ENCODE data around the gene RNF169.

The RNF169 gene

DNA sequence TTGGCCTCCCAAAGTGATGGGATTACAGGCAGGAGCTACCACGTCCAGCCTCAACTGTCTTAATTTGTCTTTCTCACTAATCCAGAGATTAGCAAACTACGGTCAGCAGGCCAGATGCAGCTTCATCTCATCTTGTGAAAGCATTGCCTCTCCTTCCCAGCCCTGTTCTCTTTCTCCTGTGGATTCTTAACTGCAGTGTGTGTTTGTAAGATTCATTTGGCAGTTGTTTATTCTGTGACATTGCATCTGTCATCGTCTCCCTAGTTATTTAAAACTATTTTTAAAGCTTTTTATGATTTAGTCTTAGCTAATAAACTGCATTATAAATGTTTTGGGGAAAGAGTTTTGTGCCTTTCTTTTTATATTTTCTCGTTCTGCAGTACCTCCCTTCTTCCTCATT lies 29.2 kb downstream of the RNF169 start:
- Histone ChIP-seq H3K9me3 (replicated peaks; ENCODE audit: insufficient read depth, low read length) (no peaks in the 10 kb centered on the region), H2AFZ (ENCODE audit: low read length) (no peak overlapping the region), H4K20me1 (ENCODE audit: insufficient read depth, low read length) (no peaks in the 10 kb centered on the region), H3K27ac (ENCODE audit: low read length) (no peak overlapping the region), H3F3A (ENCODE audit: insufficient read depth, low read length) (peaks cover 5% of the 10 kb centered on the region; the same call in 1 of the 2 replicates), H3K79me2 (ENCODE audit: low read length) (peaks cover 79% of the 10 kb centered on the region), H3K9me2 (replicated peaks; ENCODE audit: insufficient read depth, low read length) (no peaks in the 10 kb centered on the region), H3K9ac (ENCODE audit: low read length) (no peak overlapping the region), H3K27me3 (replicated peaks; ENCODE audit: insufficient read depth, low read length) (no peaks in the 10 kb centered on the region), H3K4me1 (ENCODE audit: low read length) (peaks cover 10% of the 10 kb centered on the region), H3K4me3 (ENCODE audit: low read length) (no peak overlapping the region), H3K36me3 (replicated peaks; ENCODE audit: insufficient read depth, low read length) (no peaks in the 10 kb centered on the region), H3K4me2 (ENCODE audit: low read depth, low read length) (no peak overlapping the region)
- TF ChIP-seq EZH2phosphoT487 (IDR thresholded peaks at IDR 0.05; ENCODE audit: low read length) (no peak), CTCF (IDR thresholded peaks at IDR 0.05; ENCODE audit: low read length) (no peak), EZH2 (optimal IDR thresholded peaks at IDR 0.05; ENCODE audit: low read depth, low read length) (no peak)
- DNase-seq, result no peak

DNA sequence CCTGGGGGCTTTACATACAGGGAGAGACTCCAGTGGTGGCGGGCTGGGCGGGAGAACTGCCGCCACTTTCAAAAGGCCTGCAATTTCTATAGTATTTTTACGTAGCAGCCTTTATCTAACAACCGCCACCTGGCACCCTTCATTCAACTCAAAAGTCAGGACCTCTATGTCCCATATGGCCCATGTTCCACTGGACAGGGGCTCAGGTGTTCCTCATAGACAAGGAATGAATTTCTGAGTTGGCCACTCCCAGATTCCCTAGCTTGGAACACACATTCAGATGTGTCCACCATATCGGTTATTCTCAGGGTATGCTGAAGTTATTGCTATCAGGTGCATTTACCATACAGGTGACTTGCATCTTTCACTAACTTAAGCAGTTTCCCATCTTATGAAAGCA lies 29.9 kb downstream of the RNF169 start:
- Histone ChIP-seq H3K9me3 (replicated peaks; ENCODE audit: insufficient read depth, low read length) (no peaks in the 10 kb centered on the region), H3K9ac (ENCODE audit: low read length) (no peak overlapping the region), H3K9me2 (replicated peaks; ENCODE audit: insufficient read depth, low read length) (no peaks in the 10 kb centered on the region), H3K4me3 (ENCODE audit: low read length) (no peak overlapping the region), H3K27me3 (replicated peaks; ENCODE audit: insufficient read depth, low read length) (no peaks in the 10 kb centered on the region), H4K20me1 (ENCODE audit: insufficient read depth, low read length) (no peaks in the 10 kb centered on the region), H3K36me3 (replicated peaks; ENCODE audit: insufficient read depth, low read length) (no peaks in the 10 kb centered on the region), H3K4me1 (ENCODE audit: low read length) (peaks cover 17% of the 10 kb centered on the region), H3K4me2 (ENCODE audit: low read depth, low read length) (no peak overlapping the region), H3F3A (ENCODE audit: insufficient read depth, low read length) (peaks cover 11% of the 10 kb centered on the region), H3K27ac (ENCODE audit: low read length) (no peak overlapping the region), H3K79me2 (ENCODE audit: low read length) (peaks cover 79% of the 10 kb centered on the region), H2AFZ (ENCODE audit: low read length) (no peak overlapping the region)
- DNase-seq, result no peak
- TF ChIP-seq EZH2phosphoT487 (IDR thresholded peaks at IDR 0.05; ENCODE audit: low read length), result no peak
- no peak for TF ChIP-seq CTCF (IDR thresholded peaks at IDR 0.05; ENCODE audit: low read length)
- TF ChIP-seq EZH2 (optimal IDR thresholded peaks at IDR 0.05; ENCODE audit: low read depth, low read length), result no peak

GRCh38 chr11:74780248-74781005 lies 31.8 kb downstream of the RNF169 start:
- no peak overlapping the region for H3K4me2 ChIP-seq (ENCODE audit: low read depth, low read length)
- no peaks in the 10 kb centered on the region for H4K20me1 ChIP-seq (ENCODE audit: insufficient read depth, low read length)
- H3K27me3 ChIP-seq (replicated peaks; ENCODE audit: insufficient read depth, low read length), result no peaks in the 10 kb centered on the region
- no peak overlapping the region for H2AFZ ChIP-seq (ENCODE audit: low read length)
- no peak overlapping the region for H3K27ac ChIP-seq (ENCODE audit: low read length)
- peaks cover 28% of the 10 kb centered on the region for H3K4me1 ChIP-seq (ENCODE audit: low read length)
- H3F3A ChIP-seq (ENCODE audit: insufficient read depth, low read length), result peaks cover 15% of the 10 kb centered on the region
- H3K9me2 ChIP-seq (replicated peaks; ENCODE audit: insufficient read depth, low read length), result no peaks in the 10 kb centered on the region
- no peak overlapping the region for H3K4me3 ChIP-seq (ENCODE audit: low read length)
- no peak for DNase-seq
- H3K79me2 ChIP-seq (ENCODE audit: low read length), result peaks cover 80% of the 10 kb centered on the region
- TF ChIP-seq CTCF (IDR thresholded peaks at IDR 0.05; ENCODE audit: low read length) (no peak), EZH2 (optimal IDR thresholded peaks at IDR 0.05; ENCODE audit: low read depth, low read length) (no peak), EZH2phosphoT487 (IDR thresholded peaks at IDR 0.05; ENCODE audit: low read length) (no peak)
- H3K9ac ChIP-seq (ENCODE audit: low read length), result no peak overlapping the region
- no peaks in the 10 kb centered on the region for H3K9me3 ChIP-seq (replicated peaks; ENCODE audit: insufficient read depth, low read length)
- no peaks in the 10 kb centered on the region for H3K36me3 ChIP-seq (replicated peaks; ENCODE audit: insufficient read depth, low read length)

All from MM.1S (cell line).